HepG2 (cell line): ENCODE data around the gene VIT. TPM values are rescaled to one million over a fixed set of nuclear protein-coding genes. Genes with fewer than 3 reads are reported as not detected.

Source experiments
- ATAC-seq: fragments of 200-7000 bp; cut with Tn5 transposase; 3 replicates; pipeline ENCODE4 v1.9.1; 2020; ENCODE audit warnings: mild to moderate bottlenecking, moderate library complexity
- BruUV-seq: library from RNA; stranded (reverse); fragments of 400-500 nt; replicated peaks from 2 replicates; lab custom pipeline; 2021; lab: Mats Ljungman, UMichigan
- CTCF ChIA-PET: fragments of 300-600 bp; formaldehyde crosslinking; extraction: SDS; loops from one replicate; lab custom pipeline; 2021; ENCODE audit warnings: low total read pairs, inconsistent platforms, low intra/inter-chr PET ratio; lab: Yijun Ruan, JAX
- POLR2A ChIA-PET: fragments of 350-600 bp; sonication (Branson Sonifier 250); formaldehyde crosslinking; loops from one replicate; lab custom pipeline; 2020; ENCODE audit warnings: antibody characterized with exemption, inconsistent platforms; lab: Yijun Ruan, JAX
- DNase-seq: peaks from one replicate; pipeline ENCODE4 v3.0.0-alpha.2; 2015; ENCODE audit warnings: low spot score
- FAIRE-seq: peaks from 3 replicates; lab custom pipeline; 2011; peaks lifted over from hg19 to GRCh38; lab: Jason Lieb, UNC
- H2AFZ ChIP-seq: one replicate; pipeline ENCODE4 v1.6.1; 2011; ENCODE audit warnings: low read length, inconsistent platforms
- H3K27ac ChIP-seq: fragments of 300-600 bp; 3 replicates; pipeline ENCODE4 v1.8.0; 2011; ENCODE audit warnings: mixed run types, mild to moderate bottlenecking, mixed read lengths, low read length, inconsistent platforms; ENCODE audit not compliant: insufficient read depth; ENCODE audit errors: extremely low read length
- H3K27me3 ChIP-seq, 2 experiments: fragments of 200-600 bp in 1 of 2; 2 replicates in 1 of 2; 3 replicates in 1 of 2; pipeline versions ENCODE4 v1.6.0 to v1.8.0; 2011; ENCODE audit warnings: low read length in 2 of 2, mild to moderate bottlenecking in 2 of 2, moderate library complexity in 2 of 2, inconsistent platforms in 1 of 2; ENCODE audit not compliant: insufficient read depth in 2 of 2, control insufficient read depth in 1 of 2
- H3K36me3 ChIP-seq, 2 experiments: fragments of 200-600 bp in 1 of 2; replicated peaks in 1 of 2; 2 replicates in 1 of 2; 3 replicates in 1 of 2; pipeline versions ENCODE4 v1.5.1 to v1.8.0; 2011; ENCODE audit warnings: low read length in 2 of 2, inconsistent platforms in 1 of 2; ENCODE audit not compliant: insufficient read depth in 2 of 2, control insufficient read depth in 1 of 2
- H3K4me1 ChIP-seq: 2 replicates; pipeline ENCODE4 v1.5.1; 2012; ENCODE audit warnings: low read length, inconsistent platforms; ENCODE audit not compliant: insufficient read depth
- H3K4me2 ChIP-seq: 2 replicates; pipeline ENCODE4 v1.6.0; 2011; ENCODE audit warnings: low read depth, low read length, inconsistent platforms
- H3K4me3 ChIP-seq, 3 experiments: fragments of 200-600 bp in 1 of 3; sonication (generic), shearing (Covaris generic) in 1 of 3; replicated peaks in 1 of 3; 2 replicates each; pipeline ENCODE4 v1.5.1; 2011 to 2016; ENCODE audit warnings: low read length in 3 of 3, inconsistent platforms in 2 of 3, low read depth in 2 of 3, mild to moderate bottlenecking in 2 of 3, control low read depth in 1 of 3, mixed read lengths in 1 of 3; ENCODE audit not compliant: insufficient read depth in 1 of 3
- H3K79me2 ChIP-seq: one replicate; pipeline ENCODE4 v1.6.1; 2011; ENCODE audit warnings: low read length, inconsistent platforms; ENCODE audit not compliant: insufficient read depth
- H3K9ac ChIP-seq: 2 replicates; pipeline ENCODE4 v1.6.0; 2011; ENCODE audit warnings: mild to moderate bottlenecking, low read depth, low read length, inconsistent platforms; ENCODE audit not compliant: insufficient read depth
- H3K9me3 ChIP-seq: 2 replicates; pipeline ENCODE4 v1.5.1; 2012; ENCODE audit warnings: mild to moderate bottlenecking, low read length
- H4K20me1 ChIP-seq: 2 replicates; pipeline ENCODE4 v1.6.0; 2011; ENCODE audit warnings: inconsistent platforms, mild to moderate bottlenecking, low read length, moderate library complexity; ENCODE audit not compliant: insufficient read depth
- HDAC1 ChIP-seq: sonication (generic); formaldehyde crosslinking; IDR thresholded peaks from 2 replicates; pipeline ENCODE4 v1.5.1; 2020; ENCODE audit warnings: mild to moderate bottlenecking, missing genetic modification reagents
- MBNL3 ChIP-seq: fragments of 250-450 bp; sonication (Bioruptor Pico); conservative IDR thresholded peaks from 2 replicates; pipeline ENCODE4 v1.8.0; 2022; ENCODE audit warnings: mild to moderate bottlenecking, inconsistent platforms
- RARA ChIP-seq: IDR thresholded peaks from 2 replicates; pipeline ENCODE4 v1.6.1; 2016; ENCODE audit warnings: missing genetic modification reagents, missing compliant biosample characterization
- SOX5 ChIP-seq: IDR thresholded peaks from 2 replicates; pipeline ENCODE4 v1.6.1; 2016; ENCODE audit warnings: borderline replicate concordance
- STAG1 ChIP-seq: sonication (generic); formaldehyde crosslinking; IDR thresholded peaks from 2 replicates; pipeline ENCODE4 v1.4.0; 2020; ENCODE audit warnings: missing genetic modification reagents
- ZBTB7A ChIP-seq: sonication (generic); formaldehyde crosslinking; IDR thresholded peaks from 2 replicates; pipeline ENCODE4 v1.8.0; 2022; ENCODE audit warnings: mild to moderate bottlenecking, missing genetic modification reagents
- ZC3H13 ChIP-seq: sonication (generic); formaldehyde crosslinking; IDR thresholded peaks from 2 replicates; pipeline ENCODE4 v1.8.1; 2023; ENCODE audit warnings: mild to moderate bottlenecking, missing genetic modification reagents, moderate library complexity
- ZC3H4 ChIP-seq: sonication (generic); formaldehyde crosslinking; IDR thresholded peaks from 2 replicates; pipeline ENCODE4 v1.4.0; 2020; ENCODE audit warnings: missing genetic modification reagents, borderline replicate concordance
- WGBS: methylation state at CpG from one replicate; pipeline ENCODE4 v1.1.6; 2017; ENCODE audit warnings: low lambda C conversion rate; 5-methylcytosine and 5-hydroxymethylcytosine counted together
- in situ Hi-C: cut with HindIII; loops from 2 replicates; pipeline ENCODE4 v1.10.0; 2017; ENCODE audit warnings: low pct_unique_long_range_greater_than_20kb; ENCODE audit not compliant: extremely low pct_ligation_motif_present
- intact Hi-C: fragments of 100-400 bp; cut with micrococcal nuclease; formaldehyde crosslinking; loops from one replicate; pipeline ENCODE4 v1.10.0; 2022; ENCODE audit not compliant: unreplicated experiment
- polyA plus RNA-seq, 8 experiments: library from polyadenylated mRNA; depleted of rRNA in 3 of 8; stranded (reverse) in 7 of 8; unstranded in 1 of 8; fragments of >200 nt; fragmentation: Illumina TruSeq in 4 of 8; extraction: Trizol in 4 of 8; gene quantifications; 2 replicates each; pipeline versions ENCODE4 v1.2.1 to v1.2.3, GENCODE V29; 2011 to 2016; ENCODE audit warnings: low read depth in 4 of 8, missing spikeins in 1 of 8, mixed read lengths in 1 of 8; ENCODE audit not compliant: insufficient read depth in 1 of 8
- total RNA-seq, 5 experiments: library from RNA; depleted of rRNA; stranded (reverse); fragments of >200 nt; fragmentation: Illumina TruSeq; extraction: Trizol; gene quantifications; 2 replicates each; pipeline ENCODE4 v1.2.3, GENCODE V29; 2016; ENCODE audit warnings: low read depth in 1 of 5
- TF ChIP-seq, protein P1 (sequence below): sonication (generic); formaldehyde crosslinking; IDR thresholded peaks from 2 replicates; pipeline ENCODE4 v1.4.0; 2020; ENCODE audit warnings: missing genetic modification reagents
- TF ChIP-seq, protein P2 (sequence below): sonication (generic); formaldehyde crosslinking; IDR thresholded peaks from 2 replicates; pipeline ENCODE4 v1.5.1; 2020; ENCODE audit warnings: mild to moderate bottlenecking, missing genetic modification reagents, moderate library complexity
- TF ChIP-seq, protein P3 (sequence below), 2 experiments: sonication (generic) in 1 of 2; formaldehyde crosslinking in 1 of 2; IDR thresholded peaks; 2 replicates each; pipeline versions ENCODE4 v1.4.0 to v1.6.1; 2018 to 2020; ENCODE audit warnings: missing genetic modification reagents in 2 of 2, borderline replicate concordance in 1 of 2, low read depth in 1 of 2, mild to moderate bottlenecking in 1 of 2, missing biosample characterization in 1 of 2
- TF ChIP-seq, protein P4 (sequence below): sonication (generic); formaldehyde crosslinking; IDR thresholded peaks from 2 replicates; pipeline ENCODE4 v1.5.0; 2020; ENCODE audit warnings: mild to moderate bottlenecking, missing genetic modification reagents, moderate library complexity

VIT gene
- total and polyA plus RNA-seq, 2 of the 13 experiments (the other 11 are each of a cell fraction or from before 2014, with no cell fraction given) = not detected

DNA sequence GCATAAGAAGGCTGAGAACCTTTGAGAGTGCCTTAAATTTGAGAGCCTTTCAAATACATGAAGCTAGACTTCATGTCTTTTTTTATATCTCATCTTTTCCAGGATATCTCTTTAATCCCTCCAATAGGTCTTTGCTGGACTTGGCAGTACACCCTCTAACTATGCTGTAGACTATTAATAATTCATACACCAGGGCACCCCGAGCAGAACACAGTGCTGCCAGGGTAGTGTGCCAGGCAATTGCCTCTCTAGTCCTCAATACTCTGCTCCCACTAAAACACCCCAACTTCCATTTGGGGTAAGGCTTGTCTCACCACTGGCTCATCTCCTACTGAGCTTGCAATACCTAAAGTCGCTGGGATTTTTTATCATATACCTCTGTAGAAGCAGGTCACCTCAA lies 80.8 kb downstream of the VIT start (continued):
- TF ChIP-seq RARA (CRISPR knock-in tag) = no peak
- no peak for TF ChIP-seq HDAC1 (CRISPR knock-in tag)
- no peak for TF ChIP-seq MBNL3 (CRISPR knock-in tag)
- TF ChIP-seq SOX5 (CRISPR knock-in tag) = no peak
- TF ChIP-seq ZC3H4 (CRISPR knock-in tag) = no peak
- no peak for TF ChIP-seq ZC3H13 (CRISPR knock-in tag)
- no peak for TF ChIP-seq ZBTB7A
- TF ChIP-seq, protein P1, sequence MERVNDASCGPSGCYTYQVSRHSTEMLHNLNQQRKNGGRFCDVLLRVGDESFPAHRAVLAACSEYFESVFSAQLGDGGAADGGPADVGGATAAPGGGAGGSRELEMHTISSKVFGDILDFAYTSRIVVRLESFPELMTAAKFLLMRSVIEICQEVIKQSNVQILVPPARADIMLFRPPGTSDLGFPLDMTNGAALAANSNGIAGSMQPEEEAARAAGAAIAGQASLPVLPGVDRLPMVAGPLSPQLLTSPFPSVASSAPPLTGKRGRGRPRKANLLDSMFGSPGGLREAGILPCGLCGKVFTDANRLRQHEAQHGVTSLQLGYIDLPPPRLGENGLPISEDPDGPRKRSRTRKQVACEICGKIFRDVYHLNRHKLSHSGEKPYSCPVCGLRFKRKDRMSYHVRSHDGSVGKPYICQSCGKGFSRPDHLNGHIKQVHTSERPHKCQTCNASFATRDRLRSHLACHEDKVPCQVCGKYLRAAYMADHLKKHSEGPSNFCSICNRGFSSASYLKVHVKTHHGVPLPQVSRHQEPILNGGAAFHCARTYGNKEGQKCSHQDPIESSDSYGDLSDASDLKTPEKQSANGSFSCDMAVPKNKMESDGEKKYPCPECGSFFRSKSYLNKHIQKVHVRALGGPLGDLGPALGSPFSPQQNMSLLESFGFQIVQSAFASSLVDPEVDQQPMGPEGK (CRISPR knock-in tag) = no peak
- TF ChIP-seq, protein P2, sequence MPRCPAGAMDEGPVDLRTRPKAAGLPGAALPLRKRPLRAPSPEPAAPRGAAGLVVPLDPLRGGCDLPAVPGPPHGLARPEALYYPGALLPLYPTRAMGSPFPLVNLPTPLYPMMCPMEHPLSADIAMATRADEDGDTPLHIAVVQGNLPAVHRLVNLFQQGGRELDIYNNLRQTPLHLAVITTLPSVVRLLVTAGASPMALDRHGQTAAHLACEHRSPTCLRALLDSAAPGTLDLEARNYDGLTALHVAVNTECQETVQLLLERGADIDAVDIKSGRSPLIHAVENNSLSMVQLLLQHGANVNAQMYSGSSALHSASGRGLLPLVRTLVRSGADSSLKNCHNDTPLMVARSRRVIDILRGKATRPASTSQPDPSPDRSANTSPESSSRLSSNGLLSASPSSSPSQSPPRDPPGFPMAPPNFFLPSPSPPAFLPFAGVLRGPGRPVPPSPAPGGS = no peak

DNA sequence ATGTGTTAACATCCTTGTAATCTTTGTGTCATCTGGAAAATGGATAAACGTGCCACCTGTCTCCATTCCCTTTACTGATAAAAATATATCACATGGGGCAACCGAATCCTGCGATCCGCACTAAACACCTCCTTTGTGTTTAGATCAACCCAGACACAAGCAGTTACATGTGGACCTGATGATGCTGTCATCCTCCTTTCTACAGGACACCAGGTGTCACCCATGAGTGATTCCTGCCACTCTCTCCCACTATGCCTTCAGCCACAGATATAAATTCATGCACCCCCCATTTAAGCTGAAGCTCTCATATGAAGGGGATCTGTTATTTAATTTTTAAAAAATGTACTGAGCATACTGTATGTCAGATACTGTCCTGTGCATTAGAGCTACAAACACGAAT lies 81.3 kb downstream of the VIT start:
- no peak overlapping the region for H2AFZ ChIP-seq
- H3K4me2 ChIP-seq = no peak overlapping the region
- intact Hi-C loops = no loop called here
- no peaks in the 10 kb centered on the region for H3K79me2 ChIP-seq
- H3K4me1 ChIP-seq = no peaks in the 10 kb centered on the region
- no peak overlapping the region for H3K9ac ChIP-seq
- no peak overlapping the region for H3K4me3 ChIP-seq
- peaks cover 5 to 29% of the 10 kb centered on the region in 2 experiments; a peak in 4 of 5 replicates for H3K27me3 ChIP-seq
- in situ Hi-C loops = loop anchor here (25.0 kb wide), 1 partner anchor 1110 kb away; no protein-coding TSS in a partner anchor
- BruUV-seq = no TSS peak
- POLR2A ChIA-PET = no interaction called here
- ATAC-seq = peak; percentile 69
- WGBS = 36% methylated on average over 5 of the region's 5 CpGs
- H3K9me3 ChIP-seq = no peaks in the 10 kb centered on the region
- no peak overlapping the region for H3K27ac ChIP-seq
- no peak for DNase-seq
- CTCF ChIA-PET = no interaction called here
- H3K36me3 ChIP-seq = no peaks in the 10 kb centered on the region
- H4K20me1 ChIP-seq = no peaks in the 10 kb centered on the region
- TF ChIP-seq, protein P3, sequence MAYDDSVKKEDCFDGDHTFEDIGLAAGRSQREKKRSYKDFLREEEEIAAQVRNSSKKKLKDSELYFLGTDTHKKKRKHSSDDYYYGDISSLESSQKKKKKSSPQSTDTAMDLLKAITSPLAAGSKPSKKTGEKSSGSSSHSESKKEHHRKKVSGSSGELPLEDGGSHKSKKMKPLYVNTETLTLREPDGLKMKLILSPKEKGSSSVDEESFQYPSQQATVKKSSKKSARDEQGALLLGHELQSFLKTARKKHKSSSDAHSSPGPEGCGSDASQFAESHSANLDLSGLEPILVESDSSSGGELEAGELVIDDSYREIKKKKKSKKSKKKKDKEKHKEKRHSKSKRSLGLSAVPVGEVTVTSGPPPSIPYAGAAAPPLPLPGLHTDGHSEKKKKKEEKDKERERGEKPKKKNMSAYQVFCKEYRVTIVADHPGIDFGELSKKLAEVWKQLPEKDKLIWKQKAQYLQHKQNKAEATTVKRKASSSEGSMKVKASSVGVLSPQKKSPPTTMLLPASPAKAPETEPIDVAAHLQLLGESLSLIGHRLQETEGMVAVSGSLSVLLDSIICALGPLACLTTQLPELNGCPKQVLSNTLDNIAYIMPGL (CRISPR knock-in tag; IDR thresholded peaks at IDR 0.05; ENCODE audit: borderline replicate concordance in 1 of 2, low read depth in 1 of 2) = no peak
- TF ChIP-seq, protein P4, sequence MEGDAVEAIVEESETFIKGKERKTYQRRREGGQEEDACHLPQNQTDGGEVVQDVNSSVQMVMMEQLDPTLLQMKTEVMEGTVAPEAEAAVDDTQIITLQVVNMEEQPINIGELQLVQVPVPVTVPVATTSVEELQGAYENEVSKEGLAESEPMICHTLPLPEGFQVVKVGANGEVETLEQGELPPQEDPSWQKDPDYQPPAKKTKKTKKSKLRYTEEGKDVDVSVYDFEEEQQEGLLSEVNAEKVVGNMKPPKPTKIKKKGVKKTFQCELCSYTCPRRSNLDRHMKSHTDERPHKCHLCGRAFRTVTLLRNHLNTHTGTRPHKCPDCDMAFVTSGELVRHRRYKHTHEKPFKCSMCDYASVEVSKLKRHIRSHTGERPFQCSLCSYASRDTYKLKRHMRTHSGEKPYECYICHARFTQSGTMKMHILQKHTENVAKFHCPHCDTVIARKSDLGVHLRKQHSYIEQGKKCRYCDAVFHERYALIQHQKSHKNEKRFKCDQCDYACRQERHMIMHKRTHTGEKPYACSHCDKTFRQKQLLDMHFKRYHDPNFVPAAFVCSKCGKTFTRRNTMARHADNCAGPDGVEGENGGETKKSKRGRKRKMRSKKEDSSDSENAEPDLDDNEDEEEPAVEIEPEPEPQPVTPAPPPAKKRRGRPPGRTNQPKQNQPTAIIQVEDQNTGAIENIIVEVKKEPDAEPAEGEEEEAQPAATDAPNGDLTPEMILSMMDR = peak; percentile 35; the same call in 1 of the 2 replicates
- peak; percentile 29 for TF ChIP-seq STAG1 (CRISPR knock-in tag)
- TF ChIP-seq, all 625 proteins: peak for 2
- no peak for FAIRE-seq
